NCI-H146 treated with DMSO at 0.1 percent for 48 hours (cell line): Measurements from ENCODE around the gene PCTP.

ENCODE experiments used
- DNase-seq: peaks from one replicate; lab custom pipeline; 2025; ENCODE audit not compliant: unreplicated experiment; lab: John Stamatoyannopoulos, UW

PCTP gene

DNA sequence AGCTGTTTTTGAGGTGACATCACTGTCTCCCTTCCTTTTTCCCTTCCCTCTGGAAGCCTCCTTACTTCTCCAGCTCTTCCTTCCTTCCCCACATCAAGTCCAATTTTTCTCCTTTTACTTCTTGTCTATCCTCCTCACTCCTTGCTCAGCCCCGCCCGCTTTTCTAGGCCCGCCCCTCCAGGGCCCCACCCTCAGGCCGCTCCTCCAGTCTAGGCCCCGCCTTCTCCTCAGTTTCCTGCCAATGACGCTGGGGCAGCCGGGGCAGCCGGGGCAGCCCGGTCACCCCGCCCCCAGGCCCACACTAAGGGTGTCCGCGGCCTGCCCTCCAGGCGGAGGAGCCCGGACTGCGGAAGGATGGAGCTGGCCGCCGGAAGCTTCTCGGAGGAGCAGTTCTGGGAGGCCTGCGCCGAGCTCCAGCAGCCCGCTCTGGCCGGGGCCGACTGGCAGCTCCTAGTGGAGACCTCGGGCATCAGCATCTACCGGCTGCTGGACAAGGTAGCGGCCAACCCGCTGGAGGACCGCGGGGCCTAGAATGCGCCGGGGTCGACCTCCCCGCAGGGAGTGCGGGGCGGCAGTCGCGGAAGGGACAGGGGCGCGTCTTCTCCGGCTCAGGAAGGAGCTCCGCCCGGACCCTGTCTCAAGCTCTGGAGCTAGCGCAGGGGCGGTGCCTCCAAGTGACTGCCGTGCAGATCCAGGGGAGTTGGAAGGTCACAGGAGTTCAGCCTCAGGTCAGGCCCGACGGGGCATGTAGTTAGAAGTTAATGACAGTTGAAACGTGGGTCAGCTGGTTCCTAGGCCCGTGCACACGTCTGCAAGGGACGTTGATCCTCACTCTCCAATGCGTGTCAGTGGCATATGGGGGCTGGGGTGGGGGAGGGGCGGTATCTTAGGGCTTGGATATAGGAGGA lies at the start of gene PCTP:
TSS of gene PCTP (plus strand) at position 302 of the 908 bp plus-strand sequence. CDS start at position 355, 53 bp downstream.
- DNase-seq: no peak

DNA sequence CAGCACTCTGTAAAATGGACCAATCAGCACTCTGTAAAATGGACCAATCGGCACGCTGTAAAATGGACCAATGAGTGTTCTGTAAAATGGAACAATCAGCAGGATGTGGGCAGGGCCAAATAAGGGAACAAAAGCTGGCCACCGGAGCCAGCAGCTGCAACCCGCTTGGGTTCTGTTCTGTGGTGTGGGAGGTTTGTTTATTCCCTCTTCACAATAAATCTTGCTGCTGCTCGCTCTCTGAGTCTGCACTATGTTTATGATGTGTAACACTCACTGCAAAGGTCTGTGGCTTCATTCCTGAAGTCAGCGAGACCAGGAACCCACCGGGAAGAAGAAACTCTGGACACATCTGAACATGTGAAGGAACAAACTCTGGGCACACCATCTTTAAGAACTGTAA lies 48.7 kb upstream of the PCTP start:
- no peak for DNase-seq

DNA sequence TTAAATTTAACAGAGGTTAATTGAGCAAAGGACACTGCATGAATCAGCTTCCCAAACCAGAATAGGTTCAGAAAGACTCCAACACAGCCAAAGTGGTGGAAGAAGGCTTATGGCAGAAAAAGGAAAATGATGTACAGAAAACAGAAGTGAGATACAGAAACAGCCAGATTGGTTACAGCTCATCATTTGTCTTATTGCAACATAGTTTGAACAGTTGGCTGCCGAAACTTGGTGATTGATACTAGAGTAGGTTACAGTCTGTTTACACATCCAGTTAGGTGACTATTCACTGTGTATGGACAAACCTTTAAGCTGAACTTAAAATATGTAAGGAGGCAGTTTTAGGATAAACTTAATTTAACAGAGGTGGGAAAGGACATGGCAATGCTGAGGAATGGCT lies 46.5 kb upstream of the PCTP start:
- no peak for DNase-seq

DNA sequence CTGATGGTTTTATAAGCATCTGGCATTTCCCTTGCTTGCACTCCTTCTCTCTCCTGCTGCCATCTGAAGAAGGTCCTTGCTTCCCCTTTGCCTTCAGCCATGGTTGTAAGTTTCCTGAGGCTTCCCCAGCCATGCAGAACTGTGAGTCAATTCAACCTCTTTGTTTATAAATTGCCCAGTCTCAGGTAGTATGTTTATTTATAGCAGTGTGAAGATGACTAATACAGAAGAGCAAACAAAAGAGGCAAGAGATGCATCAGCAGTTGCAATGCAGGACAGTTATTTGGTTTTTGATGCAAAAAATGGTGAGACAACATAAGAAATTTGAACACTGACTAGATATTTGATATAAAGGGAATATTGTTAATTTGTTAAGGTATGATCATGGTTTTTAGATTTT lies 45.0 kb upstream of the PCTP start:
- no peak for DNase-seq

DNA sequence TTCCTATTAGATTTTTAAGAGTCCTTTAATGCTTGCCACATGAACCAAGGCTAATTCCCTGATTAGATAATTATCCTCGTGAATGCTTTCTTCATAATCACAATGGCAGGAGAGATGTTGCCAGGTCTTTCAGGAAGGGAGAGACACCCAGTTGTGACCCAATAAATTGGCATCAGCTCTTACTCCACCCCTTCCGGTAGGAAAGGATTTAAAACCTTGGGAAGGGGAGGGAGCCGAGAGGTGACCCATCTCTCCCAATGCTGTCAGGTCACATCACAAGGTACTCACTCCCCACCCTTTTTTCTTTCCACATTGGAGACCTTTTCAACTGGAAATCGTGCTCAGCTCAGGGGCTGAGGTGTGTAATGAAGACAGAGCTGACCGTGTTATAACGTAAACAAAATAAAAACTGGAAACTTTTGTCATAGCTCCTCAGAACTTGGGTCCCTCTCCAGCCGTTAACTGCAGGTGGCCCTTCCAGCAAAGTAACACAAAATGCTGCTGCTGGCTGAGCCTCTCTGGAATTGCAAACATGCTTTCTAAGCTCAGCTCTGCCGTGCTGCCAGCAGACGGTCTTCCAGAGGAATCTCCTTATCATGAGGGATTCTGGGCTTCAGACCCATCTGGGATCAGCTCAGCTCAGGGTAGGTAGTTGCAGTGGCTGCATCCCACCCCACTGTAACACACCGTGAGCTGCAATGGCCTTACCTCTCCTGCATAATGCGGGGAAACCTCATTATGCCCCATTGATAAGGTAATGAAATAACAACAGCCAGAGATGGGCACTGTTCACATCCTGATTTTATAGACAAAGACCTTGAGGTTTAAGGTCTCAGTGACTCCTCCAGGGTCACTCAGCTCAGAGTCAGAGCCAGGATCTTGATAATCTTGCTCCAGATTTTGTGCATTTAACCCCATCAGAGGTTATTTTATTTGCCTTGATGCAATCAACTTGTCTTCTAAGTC lies 43.8 kb upstream of the PCTP start:
- DNase-seq: no peak

DNA sequence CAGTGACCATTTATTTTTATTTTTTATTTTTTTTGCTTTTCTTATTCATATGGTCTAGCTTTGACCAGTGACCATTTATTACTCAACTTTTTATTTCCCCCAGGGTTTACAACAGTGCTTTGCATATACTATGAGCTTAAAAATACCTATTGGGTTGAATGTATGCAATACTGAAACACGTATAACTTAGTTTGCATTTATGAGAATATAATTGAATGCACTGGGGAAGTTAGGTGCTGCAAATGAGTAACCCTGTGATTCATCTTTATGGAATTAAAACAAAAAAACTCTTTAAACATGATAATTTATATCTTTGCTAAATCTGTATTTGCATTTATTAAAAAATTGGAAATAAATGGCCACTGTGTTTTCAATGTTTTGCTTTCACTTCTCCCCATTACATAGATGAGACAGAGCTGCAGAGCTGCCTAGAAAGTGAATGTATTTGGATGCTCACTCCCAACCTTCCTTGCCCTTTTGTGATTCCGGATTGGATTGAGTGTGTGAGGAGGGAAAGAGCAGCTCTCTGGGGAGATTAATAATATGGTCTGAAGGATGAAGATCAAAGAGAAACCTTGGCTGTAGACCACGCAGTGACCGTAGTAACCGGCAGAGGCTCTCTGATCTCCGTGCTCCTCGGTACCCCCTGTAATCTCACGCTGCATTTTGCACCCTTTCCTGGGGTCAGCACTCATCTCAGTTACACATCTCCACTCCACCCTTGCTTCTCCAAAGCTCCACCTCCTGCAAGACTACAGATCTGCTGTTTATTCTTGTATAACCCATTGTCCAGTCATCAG lies 42.5 kb upstream of the PCTP start:
- DNase-seq: no peak

GRCh38 chr17:55709440-55709839 lies 41.4 kb upstream of the PCTP start:
- DNase-seq: no peak

DNA sequence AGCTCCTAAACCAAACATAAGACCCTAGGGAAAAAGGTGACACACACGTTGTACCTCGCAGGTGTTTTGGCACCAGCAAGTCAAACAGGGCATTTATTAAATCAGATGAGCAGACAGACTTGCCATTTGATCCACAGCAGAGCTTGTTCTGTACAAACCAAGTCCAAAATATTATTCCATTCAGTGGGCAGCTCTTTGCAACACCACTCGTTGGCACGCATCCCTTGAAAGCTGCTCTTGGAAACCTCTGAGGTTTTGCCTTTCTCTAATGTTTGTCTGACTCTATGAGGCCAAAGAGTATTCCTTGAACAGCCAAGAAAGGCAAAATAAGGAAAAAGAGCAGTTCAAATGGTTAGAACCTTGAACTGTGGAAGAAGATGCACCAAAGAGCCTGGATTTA lies 40.9 kb upstream of the PCTP start:
- DNase-seq: no peak

GRCh38 chr17:55710410-55710809 lies 40.4 kb upstream of the PCTP start:
- no peak for DNase-seq

DNA sequence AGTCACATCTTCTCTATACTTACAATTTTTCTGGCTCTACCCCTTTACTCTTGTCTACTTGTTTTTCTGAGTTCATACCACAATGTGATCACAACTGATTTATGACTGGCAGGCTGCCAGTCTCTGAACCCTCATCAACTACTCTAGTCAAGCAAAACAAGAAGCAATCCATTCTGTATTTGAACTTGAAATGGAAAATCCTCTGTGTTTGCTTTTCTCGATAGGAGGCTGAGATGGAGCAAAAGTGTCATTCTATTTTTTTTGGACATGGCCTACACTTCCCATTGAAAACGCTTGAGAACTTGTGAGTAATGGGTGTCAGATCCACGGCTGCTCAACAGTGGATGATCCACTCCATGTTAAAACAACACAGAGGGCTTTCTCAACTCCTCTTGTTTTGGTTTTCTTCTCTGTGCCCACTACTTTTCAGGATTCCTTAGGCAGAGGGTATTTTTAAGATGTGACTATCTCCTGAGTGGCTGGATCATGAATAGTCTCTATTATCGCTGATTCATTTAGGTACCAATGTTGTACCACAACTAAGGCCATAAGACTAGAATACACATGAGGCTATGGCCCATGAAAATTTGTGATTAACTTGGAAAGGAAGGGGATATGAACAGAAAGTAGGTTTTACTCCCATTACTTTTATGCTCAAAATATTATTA lies 39.9 kb upstream of the PCTP start:
- DNase-seq: no peak

- no peak for DNase-seq
These were observed 33.4 kb upstream of the PCTP start for GRCh38 chr17:55717432-55717831.

GRCh38 chr17:55717898-55718735 lies 32.7 kb upstream of the PCTP start:
- no peak for DNase-seq

DNA sequence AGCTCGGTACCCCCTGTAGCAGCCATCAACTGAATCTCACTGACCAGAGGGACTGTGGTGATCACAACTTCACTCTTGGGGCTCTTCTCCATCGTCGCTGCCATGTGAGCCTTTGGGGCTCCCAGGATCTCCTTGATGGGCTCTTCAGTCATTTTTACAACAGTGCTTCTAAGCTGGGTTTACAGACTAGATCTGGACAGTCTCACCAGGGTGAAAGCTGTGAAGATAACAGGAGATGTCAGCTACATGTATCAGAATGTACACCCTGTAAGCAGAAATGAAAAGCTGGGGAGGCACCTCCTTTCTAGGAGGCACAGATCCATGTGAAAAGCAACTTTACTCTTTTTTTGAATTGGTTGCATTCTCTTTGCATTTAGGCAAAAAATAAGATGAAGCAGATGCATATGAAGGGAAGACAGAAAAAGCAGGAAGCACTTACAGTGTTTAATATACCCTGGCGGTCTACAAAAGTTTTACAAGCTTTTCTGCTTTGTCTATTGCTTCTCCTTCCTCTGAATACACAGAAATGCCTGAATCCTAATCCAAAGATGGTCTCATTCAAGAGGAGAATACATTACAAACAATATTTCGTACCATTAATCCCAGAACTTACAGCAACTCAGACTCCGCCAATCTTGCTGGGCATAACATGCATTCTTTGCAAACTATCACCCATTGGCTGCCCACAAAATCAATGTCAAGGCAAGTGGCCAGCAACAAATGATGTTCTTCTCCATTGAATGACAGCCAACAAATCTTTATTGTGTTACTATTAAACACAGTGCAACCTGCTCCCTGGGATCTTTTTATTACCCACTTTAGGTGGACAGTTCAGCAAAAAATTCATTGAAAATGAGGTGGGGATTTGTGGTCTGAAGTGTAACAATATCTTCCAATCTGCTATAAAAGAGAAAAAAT lies 29.7 kb upstream of the PCTP start:
- no peak for DNase-seq

DNA sequence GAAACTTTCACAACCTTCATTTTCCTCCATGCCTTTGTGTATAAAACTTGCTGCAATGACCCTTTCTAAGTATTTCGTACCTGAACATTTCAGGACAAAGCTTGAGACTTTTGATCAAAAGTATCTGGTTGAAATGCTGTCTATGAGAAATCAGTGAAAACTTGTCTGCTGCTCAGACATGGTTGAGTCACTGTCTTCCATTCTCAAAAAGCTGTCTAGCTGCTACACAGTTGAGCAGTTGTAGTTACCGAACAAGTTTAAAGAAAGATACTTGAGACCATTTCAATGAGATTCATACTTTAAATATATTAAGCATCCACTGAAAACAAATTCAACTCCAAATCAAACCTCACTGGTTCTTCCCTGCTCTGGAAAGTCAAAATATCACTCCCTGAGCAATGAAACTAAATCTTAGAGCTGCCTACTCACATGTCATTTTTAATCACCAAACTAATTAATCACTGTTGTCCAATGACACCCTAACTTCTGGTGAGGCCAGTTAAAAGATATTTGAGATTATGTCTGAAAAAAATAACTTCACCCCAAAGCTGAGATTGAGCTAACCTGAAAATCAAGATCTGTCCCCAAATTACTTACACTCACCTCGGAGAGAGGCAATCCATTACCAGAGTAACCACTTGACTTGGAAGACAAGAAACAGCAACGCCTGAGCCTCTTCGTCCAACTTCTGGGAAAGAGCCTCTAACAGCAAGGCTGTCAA lies 28.7 kb upstream of the PCTP start:
- DNase-seq: no peak

- no peak for DNase-seq
These were observed 27.9 kb upstream of the PCTP start, which contains the start of gene TMEM100 for GRCh38 chr17:55722742-55723487. Gene TMEM100 (minus strand): TSS chr17:55722864. CDS start chr17:55721070, 1,794 bp downstream.

DNA sequence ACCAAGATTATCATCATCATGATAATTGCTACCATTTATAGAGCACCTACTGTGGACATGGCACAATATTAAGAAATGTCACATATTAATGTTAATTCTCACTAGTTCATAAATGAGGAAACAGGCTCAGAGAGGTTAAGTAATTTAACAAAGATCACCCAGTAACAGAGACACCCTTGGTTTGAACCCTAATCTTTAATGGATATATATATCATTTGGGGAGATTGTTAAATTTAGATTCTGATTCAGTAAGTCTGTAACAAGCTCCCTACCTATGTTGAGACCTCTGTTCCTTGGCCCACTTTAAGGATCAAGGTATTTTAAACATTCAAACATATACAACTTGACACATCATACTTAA lies 27.4 kb upstream of the PCTP start:
- DNase-seq: no peak

DNA sequence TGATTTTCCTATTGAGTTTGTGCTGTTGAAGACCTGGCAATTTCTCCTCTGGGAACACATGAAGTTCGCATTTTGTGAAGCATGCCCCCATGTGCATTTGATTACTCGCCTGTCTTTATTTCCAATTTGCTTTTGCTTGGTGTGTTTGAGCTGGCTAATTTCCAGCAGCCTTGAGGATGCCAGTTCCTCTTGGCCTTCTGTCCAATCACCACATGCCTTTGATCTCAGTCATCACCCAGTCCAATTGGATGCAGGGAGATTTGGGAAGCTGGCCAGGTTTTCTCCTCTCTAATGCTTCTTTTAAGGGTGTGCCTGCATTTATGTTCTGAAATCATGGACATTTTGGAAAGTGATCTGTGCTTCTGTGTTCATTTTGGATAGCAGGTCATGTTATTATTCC lies 24.4 kb upstream of the PCTP start:
- DNase-seq: no peak
